HL-60/S4 (cell line): ENCODE measurements around the gene PIBF1.
"Not testable (repeated sequence)": the region's sequence is repeated elsewhere in the genome, so short reads cannot be mapped to it uniquely, and the experiment has no call there.

Source experiments
- in situ Hi-C: fragments of 300-500 bp; cut with MboI; formaldehyde crosslinking; loops from 2 replicates; pipeline ENCODE4 v1.14.3; 2022; ENCODE audit warnings: low sequenced_read_pairs

PIBF1 gene

DNA sequence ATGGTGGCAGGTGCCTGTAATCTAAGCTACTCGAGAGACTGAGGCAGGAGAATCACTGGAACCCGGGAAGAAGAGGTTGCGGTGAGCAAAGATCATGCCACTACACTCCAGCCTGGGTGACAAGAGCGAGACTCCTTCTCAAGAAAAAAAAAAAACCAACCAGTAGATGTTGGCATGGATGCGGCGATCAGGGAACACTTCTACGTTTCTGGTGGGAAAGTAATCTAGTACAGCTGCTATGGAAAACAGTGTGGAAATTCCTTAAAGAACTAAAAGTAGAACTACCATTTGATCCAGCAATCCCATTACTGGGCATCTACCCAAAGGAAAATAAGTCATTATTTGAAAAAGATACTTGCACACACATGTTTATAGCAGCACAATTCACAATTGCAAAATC, 119.6 kb downstream of the PIBF1 start:
- in situ Hi-C loops, result not testable (repeated sequence)

DNA sequence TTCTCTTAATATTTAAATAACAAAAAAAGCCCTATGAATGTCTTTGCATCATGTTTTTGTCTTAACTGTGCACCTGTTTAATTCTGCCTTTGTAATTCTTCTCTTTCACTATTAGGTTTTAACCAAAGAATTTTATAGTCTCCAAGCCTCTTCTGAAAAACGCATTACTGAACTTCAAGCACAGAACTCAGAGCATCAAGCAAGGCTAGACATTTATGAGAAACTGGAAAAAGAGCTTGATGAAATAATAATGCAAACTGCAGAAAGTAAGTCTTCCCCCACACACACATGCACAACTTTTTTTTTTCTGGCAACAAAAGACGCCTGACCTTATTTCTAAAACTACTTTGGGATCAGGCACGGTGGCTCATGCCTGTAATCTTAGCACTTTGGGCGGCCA, 126.5 kb downstream of the PIBF1 start:
- in situ Hi-C loops, result no loop called here

DNA sequence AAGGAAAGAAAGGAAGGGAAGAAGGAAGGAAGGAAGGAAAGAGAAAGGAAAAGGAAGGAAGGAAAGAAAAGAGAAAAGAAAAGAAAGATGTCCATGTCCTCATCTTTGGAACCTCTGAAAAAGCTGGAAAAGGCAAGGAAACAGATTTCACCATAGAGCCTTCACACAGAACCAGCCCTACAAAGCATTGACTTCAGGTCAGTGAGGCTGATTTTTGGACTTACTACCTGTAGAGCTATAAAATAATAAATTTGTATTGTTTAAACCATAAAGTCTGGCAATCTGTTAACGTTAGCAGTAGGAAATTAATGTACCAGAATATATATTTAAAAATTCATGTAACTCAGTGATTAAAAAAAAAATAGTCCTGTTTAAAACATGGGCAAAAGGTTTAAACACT, 130.0 kb downstream of the PIBF1 start:
- in situ Hi-C loops, result no loop called here

DNA sequence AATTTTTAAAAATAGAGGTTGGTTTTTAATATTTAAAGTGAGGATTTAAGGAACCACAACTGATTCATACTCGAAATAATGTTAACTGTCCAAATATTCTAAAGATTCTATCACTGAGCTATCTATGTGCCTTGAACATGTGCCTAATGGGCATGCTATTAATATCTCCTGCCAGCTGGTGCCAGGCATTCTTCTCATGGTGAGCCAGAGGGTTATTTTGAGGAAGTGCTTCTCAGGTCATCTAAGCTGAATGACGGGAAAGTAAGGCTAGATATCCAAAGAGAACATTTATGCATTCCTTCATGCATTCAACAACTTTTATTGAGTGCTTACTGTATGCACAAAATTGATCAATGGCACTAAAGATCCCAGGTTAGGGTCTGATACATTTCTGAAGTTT, 138.2 kb downstream of the PIBF1 start:
- in situ Hi-C loops, result no loop called here

DNA sequence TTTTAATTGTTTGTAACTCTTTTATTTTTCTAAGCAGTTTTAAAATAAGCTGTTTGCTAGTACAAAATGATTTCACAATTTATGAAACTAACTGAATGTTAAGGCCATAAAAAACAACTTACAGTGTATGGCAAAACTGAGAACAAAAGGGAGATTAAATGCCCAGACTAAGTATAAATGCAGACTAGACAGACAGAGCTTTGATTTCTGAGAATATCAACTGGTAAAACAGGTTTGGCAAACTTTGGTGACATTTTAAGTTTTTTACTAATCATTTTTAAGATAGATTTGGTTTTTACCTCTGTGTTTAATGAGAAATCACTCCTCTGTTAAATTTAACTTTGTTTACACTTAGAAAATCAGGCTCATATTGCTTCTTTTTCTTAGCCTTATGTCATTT, 149.4 kb downstream of the PIBF1 start:
- in situ Hi-C loops, result no loop called here

DNA sequence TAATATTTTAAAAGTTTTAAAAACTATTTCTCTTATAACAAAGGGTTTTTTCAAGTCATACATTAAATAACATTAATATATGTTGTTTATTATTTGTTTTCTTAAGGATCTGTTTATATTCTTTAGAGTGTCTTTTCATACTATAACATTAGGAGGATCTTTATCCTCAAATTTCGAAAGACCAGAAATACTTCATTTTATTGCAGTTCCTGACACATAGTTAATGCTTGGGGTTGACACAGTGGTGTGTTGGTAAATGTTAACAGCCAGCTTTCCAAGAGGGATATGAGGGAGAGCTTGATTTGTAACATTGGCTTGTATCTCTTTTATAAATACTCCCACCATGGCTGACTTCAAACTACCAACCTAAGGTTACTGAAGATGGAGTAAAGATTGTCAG, 150.3 kb downstream of the PIBF1 start:
- in situ Hi-C loops, result no loop called here

DNA sequence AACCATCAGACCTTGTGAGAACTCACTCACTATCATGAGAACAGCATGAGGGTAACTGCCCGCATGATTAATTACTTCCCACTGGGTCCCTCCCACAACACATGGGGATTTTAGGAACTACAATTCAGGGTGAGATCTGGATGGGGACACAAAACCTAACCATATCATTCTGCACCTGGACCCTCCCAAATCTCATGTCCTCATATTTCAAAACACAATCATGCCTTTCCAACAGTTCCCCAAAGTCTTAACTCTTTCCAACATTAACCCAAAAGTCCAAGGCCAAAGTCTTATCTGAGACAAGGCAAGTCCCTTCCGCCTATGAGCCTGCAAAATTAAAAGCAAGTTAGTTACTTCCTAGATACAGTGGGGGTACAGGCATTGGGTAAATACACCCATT, 164.3 kb downstream of the PIBF1 start:
- in situ Hi-C loops, result not testable (repeated sequence)

DNA sequence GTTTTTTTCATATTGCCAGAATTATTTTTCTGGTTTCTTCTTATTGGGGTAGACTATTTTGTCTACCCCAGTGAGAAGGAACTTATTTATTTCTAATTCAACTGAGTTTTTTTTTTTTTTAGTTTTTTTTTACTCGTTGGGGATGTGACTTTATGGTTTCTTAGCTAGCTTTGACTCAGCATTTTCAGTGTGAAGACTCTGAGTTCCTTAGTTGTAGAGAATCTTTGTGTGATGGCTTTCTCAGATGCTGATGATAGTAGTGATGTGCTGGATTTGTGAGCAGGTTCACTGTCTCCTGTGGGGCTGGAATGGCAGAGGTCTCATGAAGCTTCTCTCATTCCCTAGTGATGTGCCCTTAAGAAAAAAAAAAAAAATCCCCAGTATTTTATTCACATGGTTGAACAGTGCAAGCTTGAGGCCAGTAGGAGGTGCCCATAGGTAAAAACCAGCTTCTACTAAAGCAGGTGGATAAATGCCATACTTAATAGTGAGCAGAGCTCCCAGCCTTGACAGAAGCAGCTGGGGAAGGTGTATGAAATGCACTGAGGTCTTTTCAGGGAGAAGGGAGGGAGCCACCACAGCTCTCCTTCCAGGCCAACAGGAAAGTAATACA, 170.7 kb downstream of the PIBF1 start:
- in situ Hi-C loops, result no loop called here

DNA sequence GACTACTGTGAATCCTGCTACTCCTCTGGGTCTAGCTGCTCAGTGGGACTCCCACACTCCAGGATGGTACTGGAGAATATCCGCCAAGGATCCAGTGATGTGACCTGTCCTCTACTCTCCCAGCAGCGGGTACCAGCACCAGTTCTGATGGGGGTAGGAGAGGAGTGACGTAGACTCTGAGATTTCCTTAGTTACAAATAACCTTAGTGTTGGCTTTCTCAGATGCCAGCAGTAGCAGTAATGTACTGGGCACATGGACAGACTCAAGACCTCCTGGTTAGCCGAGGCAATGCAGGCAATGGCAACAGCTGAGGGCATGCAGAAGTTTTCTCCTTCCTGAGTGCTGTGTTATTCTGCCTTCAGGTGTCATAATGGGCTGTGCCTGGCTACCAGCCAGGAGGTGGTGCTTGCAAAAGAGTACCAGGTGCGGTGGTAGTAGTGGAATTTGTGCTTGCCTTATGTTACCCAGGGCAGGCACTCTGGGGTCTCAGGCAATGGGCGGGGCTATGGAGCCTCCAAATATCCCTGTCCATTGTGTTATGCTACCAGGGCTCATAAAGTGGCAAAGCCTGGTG, 171.5 kb downstream of the PIBF1 start:
- in situ Hi-C loops, result no loop called here

DNA sequence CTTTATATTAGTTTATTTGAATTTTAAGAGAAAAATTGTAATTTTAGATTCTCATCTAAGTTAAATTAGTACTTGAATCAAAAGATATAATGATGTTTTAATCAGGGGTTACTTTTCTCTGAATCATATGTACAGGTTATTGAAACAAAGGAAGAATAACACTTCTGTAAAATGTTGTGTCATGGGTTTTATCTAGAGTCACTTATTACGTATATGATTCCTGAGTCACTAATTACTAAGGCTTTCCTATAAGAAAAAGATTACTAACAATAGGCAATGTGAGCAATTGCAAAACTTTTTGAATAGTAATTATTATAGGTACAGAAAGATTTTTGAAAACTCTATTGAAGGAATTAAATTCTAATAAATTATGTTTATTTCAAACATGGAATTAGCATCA, 177.7 kb downstream of the PIBF1 start:
- in situ Hi-C loops, result no loop called here

DNA sequence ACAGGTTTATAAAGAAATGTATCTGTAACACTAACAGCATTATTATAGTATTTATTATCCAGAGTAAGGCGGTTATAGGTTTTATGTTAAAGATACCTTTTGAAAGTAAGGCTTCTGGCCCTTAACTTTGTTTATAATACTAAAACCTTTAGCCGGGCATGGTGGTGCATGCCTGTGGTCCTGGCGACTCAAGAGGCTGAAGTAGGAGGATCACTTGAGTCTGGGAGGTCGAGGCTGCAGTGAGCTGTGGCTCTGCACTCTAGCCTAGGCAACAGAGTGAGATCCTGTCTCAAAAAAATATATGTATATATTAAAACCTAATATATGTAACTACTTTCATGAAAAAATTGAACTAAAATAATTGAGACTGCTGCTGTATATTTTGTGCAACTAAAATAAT, 178.2 kb downstream of the PIBF1 start:
- in situ Hi-C loops, result no loop called here

DNA sequence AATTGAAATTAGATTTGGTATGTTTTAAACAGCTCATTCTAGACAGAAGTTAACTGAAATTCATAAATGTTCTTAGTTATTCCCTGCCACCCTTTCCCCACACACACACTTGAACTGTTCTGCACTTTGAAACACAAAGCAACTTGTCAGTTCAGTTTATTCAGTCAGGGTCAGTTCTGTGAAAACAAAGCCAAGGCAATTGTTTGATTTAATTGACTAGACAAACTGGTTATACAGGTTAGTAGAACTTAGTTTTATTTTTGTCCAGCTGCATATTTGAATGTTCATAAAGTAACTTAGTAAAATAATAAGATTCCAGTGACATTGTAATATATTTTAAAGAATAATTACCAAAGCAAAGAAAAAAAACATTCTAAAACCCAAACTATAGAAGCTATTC, 178.6 kb downstream of the PIBF1 start:
- in situ Hi-C loops, result no loop called here

DNA sequence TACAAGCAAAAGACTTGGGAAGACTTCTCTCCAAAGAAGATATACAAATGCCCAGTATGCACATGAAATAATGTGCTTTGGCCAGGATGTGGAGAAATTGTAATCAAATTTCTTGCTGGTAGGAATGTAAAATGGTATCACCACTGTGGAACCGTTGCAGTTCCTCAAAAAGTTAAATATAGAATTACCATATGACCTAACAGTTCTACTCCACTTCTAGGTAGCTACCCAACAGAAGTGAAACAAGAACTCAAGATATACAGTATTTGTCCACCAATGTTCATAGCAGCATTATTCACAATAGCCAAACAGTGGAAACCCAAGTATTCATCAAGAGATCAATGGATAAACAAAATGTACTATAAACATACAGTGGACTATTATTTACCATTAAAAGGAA, 181.8 kb downstream of the PIBF1 start:
- in situ Hi-C loops, result no loop called here

DNA sequence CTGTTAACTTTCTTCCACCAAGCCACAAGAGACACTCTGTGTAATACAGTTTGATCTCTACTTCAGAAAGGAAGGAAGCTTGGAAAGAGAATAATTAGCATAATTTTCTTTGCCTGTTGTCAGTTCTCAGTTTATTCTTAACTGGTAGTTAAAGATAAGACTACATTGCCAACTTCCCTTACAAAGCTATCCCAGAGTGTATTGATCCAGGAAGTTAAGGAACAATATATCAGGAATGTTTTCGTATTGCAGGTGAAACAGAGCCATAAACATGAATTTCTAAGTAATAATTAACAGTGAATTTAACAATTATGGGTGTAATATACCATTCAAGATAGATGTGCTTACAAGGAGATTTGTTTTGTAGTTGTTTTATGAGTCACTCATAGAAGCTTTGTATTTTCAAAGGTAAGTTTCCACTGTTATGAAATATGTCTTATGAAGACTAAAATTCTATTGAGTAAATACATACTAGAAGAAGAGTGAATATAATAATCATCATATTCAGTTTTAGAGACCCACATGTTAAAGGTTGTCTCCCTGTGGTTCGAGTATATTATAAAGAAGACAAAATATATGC, 188.5 kb downstream of the PIBF1 start:
- in situ Hi-C loops, result no loop called here

DNA sequence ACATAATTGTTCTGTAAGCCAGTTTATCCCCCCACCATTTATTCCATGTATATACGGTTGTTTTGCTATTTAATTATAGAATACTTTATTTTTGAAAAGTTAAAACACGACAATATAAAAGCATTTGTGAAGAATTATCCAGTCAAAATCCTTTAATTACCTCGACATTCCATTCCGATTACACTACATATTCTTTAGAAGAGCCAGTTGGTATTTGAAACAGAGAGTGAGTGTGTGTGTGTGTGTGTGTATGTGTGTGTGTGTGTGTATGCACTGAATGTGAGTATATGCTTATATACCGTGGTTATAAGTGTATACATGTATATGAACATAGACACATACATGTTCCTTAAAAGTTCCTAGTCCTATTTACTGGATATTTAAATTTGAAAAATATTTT, 189.0 kb downstream of the PIBF1 start:
- in situ Hi-C loops, result no loop called here

DNA sequence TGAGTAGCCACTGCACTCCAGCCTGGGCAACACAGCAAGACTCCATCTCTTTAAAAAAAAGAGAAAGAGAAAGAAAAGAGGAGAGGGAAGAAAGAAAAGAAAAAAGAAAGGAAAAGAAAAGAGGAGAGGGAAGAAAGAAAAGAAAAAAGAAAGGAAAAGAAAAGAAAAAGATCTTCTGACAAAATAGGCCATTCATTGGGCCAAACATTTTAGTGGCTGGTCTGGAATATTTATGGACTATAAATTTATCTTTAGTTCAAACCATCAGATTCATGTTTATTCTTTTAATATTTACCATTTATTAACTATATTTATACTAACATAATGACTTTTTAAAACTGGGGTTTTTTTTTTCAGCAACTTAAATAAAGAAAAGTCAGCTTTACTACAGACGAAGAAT, 191.3 kb downstream of the PIBF1 start:
- in situ Hi-C loops, result no loop called here

DNA sequence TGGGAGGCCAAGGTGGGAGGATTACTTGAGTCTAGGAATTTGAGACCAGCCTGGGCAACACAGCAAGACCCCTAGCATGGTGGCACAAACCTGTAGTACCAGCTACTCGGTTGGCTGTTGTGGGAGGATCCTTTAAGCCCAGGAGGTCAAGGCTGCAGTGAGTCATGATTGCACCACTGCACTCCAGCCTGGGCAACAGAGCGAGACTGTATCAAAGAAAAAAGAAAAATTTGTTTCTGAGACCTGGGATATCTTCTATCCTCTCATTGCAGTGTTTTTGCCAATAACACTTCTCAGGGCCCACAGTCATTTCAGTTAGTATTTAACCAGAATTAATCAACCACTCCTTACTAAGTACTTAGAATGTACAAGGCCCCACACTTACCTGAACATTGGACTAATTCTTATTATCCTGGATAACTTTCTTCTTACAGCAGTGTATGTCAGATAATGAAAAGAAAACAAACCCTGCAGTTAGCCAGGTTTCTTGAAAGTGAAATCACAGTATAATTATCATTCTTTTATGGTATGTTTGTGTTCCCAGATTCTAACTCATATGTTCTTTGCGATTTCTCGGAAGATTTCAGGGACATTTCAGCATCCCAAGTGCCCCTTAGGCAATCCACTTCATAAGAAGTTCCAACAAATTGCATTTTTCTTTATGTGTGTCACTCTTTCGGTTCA, 201.3 kb downstream of the PIBF1 start:
- in situ Hi-C loops, result no loop called here

DNA sequence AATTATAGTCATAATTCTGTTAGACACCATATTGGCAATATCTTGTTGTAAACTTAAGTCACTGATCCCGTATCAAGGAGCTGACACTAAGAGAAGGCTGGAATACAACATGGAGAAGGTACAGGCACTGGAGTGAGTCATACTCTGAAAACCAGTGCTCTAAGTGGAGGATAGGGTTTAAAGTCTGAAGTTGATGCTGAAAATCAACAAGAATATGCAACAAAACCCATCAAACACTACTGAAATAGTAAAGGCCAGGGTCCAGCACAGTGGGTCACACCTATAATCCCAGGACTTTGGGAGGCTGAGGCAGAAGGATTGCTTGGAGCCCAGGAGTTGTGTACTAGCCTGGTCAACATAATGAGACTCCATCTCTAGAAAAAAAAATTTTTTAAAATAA, 203.7 kb downstream of the PIBF1 start:
- in situ Hi-C loops, result no loop called here

DNA sequence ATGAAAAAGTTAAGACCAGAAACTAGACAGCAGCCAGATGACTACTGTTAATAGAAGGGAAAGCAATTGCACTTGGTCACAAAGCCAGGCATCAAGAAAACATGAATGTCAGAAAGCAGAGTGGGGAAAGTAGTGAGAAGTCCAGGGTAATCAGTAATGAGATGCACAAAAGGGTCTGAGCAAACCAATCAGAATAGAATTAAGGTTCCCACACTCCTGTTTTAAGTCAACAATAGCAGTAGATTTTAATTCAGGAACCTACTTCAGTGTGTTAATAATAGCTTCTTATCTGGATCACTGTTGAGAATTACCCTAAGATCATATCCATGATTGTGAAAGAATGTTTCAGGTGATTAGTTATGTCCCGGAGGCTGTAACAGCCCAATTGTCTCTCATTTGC, 204.3 kb downstream of the PIBF1 start:
- in situ Hi-C loops, result no loop called here

DNA sequence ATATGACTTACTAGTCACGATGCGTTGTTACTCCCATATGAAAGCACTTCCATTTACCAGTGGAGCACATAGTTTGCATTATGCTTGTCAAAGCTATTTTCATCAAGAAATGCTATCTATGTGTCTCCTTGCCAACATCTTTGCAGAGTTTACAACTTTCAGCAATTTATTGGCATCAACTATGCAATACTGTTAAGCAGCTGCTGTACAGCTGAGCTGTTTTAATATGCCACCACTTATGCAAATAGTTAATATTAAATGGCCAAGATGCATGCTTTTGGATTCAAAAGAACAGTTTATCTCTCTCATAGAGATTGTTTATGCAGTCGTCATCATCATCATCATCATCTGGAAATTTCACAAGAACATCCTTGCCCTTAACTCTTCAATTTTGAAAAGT, 209.0 kb downstream of the PIBF1 start:
- in situ Hi-C loops, result no loop called here

DNA sequence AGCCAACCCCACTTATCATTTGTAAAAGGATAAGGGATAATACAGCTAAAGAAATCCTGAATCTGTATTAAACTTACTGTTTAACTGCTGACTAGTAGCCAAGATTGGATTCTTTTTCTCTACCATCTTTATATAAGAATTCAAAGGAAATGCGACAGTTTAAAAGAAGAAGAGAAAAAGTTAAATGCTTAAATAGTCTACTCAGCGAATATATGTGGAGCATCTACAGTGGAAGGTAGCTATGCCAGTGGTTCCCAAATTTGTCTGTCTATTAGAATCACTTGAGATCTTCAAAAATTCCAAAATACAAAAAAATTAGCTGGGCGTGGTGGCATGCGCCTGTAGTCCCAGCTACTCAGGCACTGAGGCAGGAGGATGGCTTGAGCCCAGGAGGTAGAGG, 216.1 kb downstream of the PIBF1 start:
- in situ Hi-C loops, result no loop called here

DNA sequence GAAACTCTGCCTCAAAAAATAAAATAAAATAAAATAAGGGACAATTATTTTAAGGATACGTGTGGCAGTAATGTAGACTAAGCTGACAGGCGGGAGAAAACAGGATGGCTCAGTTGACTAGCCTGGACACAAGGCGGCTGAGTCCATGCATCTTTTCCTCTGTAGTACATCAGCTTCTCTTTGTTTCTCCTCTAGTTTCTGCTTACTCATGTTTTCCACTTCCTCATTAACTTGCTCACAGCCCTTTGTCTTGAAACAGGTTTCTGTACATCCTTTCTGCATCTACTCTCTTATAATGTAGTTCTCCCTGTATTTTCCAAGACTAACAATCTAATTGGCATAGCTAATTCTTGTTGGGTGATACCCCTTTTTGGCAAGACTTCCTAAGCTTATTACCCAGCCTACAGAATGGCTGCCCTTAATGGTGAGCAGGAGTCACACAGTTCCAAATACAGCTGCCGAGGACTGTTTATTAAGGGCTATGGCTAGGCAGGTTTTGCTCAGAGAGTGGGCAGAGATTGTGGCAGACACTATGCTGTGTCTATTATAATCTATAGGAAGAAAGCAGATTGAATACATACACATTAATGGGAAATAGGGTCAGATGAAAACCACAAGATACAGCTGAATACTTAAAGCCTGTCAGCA, 218.2 kb downstream of the PIBF1 start:
- in situ Hi-C loops, result no loop called here
